ENCODE data around the gene ACAD10. TPM values are rescaled to one million over a fixed set of nuclear protein-coding genes. Genes with fewer than 3 reads are reported as not detected.

Gene ACAD10
- total and polyA plus RNA-seq, 2 of the 13 experiments (the other 11 are each of a cell fraction or from before 2014, with no cell fraction given) = 15.2 to 16.3 TPM

DNA sequence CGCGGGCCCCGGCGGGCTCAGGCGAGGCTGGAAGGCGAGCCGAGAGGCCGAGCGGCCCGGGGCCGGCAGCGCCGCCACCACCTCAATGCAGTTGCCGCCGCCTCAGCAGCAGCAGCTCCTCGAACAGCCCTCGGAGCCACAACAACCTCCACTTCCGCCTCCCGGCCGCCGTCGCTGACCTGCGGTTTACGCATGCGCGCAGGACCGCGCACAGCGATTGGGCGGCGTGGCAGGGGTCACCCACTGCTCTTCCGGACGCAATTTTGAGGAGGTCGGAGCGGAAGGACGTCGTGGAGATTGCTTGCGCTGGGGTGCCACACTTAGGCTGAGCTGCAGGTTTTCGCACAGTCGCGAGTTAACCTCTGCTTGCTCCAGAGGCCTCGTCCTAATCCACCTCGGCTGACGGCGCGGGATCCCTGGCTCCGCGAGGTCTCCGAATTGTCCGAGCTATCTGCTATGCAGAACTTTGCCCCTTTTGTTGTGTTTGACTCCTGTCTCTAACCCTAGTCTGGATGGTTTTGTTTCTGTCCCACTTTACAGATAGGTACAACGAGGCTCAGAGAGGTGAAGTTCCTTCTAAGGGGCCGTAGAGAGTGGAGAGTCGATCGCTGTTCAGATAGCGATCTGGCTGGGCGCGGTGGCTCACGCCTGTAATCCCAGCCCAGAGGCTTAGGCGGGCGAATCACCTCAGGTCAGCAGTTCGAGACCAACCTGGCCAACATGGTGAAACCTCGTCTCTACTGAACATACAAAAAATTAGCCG is at the start of gene ACAD10, which contains the start of gene BRAP (continued):
- TF ChIP-seq E2F1 (CRISPR knock-in tag; IDR thresholded peaks at IDR 0.05) = no peak
- 0 out of 2 replicates have a peak, but pooled peaks have one; percentile 66 for TF ChIP-seq ZXDC (CRISPR knock-in tag; IDR thresholded peaks at IDR 0.05)
- 0 out of 2 replicates have a peak, but pooled peaks have one; percentile 76 for TF ChIP-seq ZNF335 (CRISPR knock-in tag; IDR thresholded peaks at IDR 0.05)
- no peak for TF ChIP-seq MIER2 (CRISPR knock-in tag; IDR thresholded peaks at IDR 0.05)
- no peak for TF ChIP-seq ZNF484 (CRISPR knock-in tag; IDR thresholded peaks at IDR 0.05; ENCODE audit: borderline replicate concordance, low read depth)
- peak; percentile 75; the same call in 1 of the 2 replicates for TF ChIP-seq NFE2L1 (CRISPR knock-in tag; IDR thresholded peaks at IDR 0.05; ENCODE audit: borderline replicate concordance)
- peak; percentile 32 for TF ChIP-seq IKZF4 (CRISPR knock-in tag; IDR thresholded peaks at IDR 0.05; ENCODE audit: borderline replicate concordance, low read depth, not compliant biosample characterization)
- peak; percentile 90 for TF ChIP-seq PHF8 (CRISPR knock-in tag; IDR thresholded peaks at IDR 0.05)
- TF ChIP-seq KDM2A (CRISPR knock-in tag; IDR thresholded peaks at IDR 0.05; ENCODE audit: borderline replicate concordance, low read depth) = peak; percentile 91
- TF ChIP-seq, protein P1, sequence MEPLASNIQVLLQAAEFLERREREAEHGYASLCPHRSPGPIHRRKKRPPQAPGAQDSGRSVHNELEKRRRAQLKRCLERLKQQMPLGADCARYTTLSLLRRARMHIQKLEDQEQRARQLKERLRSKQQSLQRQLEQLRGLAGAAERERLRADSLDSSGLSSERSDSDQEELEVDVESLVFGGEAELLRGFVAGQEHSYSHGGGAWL (CRISPR knock-in tag; IDR thresholded peaks at IDR 0.05) = peak; percentile 47; the same call in 1 of the 2 replicates
- TF ChIP-seq MED1 (CRISPR knock-in tag; IDR thresholded peaks at IDR 0.05) = peak; percentile 18; the same call in 1 of the 2 replicates
- TF ChIP-seq ZNF280D (CRISPR knock-in tag; IDR thresholded peaks at IDR 0.05) = no peak; the same call in 1 of the 2 replicates
- TF ChIP-seq ZFP1 (CRISPR knock-in tag; IDR thresholded peaks at IDR 0.05) = no peak
- TF ChIP-seq BCL3 (CRISPR knock-in tag; IDR thresholded peaks at IDR 0.05) = peak; percentile 75; the same call in 1 of the 2 replicates
- TF ChIP-seq NONO (IDR thresholded peaks at IDR 0.05) = no peak
- peak; percentile 79 for TF ChIP-seq NONO (CRISPR knock-in tag; conservative IDR thresholded peaks at IDR 0.05)
- peak; percentile 45 for TF ChIP-seq TEAD3 (CRISPR knock-in tag; optimal IDR thresholded peaks at IDR 0.05; ENCODE audit: borderline replicate concordance)
- TF ChIP-seq HNF1B (CRISPR knock-in tag; IDR thresholded peaks at IDR 0.05) = peak; percentile 77

Measured in HepG2 (cell line).